Astrocyte (in vitro differentiated cells and primary cell): Measurements from ENCODE around the gene SLX4.

Experiments used
- EZH2 ChIP-seq: IDR thresholded peaks from 2 replicates; pipeline ENCODE4 v1.6.1; 2012; ENCODE audit warnings: mild to moderate bottlenecking, low read length, inconsistent platforms; ENCODE audit not compliant: insufficient read depth
- TF ChIP-seq, protein P1 (sequence below): IDR thresholded peaks from 2 replicates; pipeline ENCODE4 v1.5.1; 2011; ENCODE audit warnings: low read depth, mild to moderate bottlenecking, inconsistent platforms, low read length, moderate library complexity; ENCODE audit not compliant: insufficient read depth

GRCh38 chr16:3602320-3602653 lies 9.1 kb downstream of the SLX4 start:
- TF ChIP-seq, protein P1, sequence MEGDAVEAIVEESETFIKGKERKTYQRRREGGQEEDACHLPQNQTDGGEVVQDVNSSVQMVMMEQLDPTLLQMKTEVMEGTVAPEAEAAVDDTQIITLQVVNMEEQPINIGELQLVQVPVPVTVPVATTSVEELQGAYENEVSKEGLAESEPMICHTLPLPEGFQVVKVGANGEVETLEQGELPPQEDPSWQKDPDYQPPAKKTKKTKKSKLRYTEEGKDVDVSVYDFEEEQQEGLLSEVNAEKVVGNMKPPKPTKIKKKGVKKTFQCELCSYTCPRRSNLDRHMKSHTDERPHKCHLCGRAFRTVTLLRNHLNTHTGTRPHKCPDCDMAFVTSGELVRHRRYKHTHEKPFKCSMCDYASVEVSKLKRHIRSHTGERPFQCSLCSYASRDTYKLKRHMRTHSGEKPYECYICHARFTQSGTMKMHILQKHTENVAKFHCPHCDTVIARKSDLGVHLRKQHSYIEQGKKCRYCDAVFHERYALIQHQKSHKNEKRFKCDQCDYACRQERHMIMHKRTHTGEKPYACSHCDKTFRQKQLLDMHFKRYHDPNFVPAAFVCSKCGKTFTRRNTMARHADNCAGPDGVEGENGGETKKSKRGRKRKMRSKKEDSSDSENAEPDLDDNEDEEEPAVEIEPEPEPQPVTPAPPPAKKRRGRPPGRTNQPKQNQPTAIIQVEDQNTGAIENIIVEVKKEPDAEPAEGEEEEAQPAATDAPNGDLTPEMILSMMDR: no peak
- TF ChIP-seq EZH2: no peak
